ENCODE measurements around the gene GPC5.

GPC5 gene

GRCh38 chr13:91454666-91455065, 56.2 kb downstream of the GPC5 start:
- DNase-seq (ENCODE audit: low read depth in 2 of 2): no peak

- DNase-seq (ENCODE audit: low read depth in 2 of 2): no peak
Measured at GRCh38 chr13:91456837-91457236, 58.4 kb downstream of the GPC5 start.

GRCh38 chr13:91459485-91459884, 61.1 kb downstream of the GPC5 start:
- DNase-seq (ENCODE audit: low read depth in 2 of 2): no peak

GRCh38 chr13:91464336-91464735, 65.9 kb downstream of the GPC5 start:
- no peak for DNase-seq (ENCODE audit: low read depth in 2 of 2)

- DNase-seq (ENCODE audit: low read depth in 2 of 2): no peak
Measured at GRCh38 chr13:91467236-91467635, 68.8 kb downstream of the GPC5 start.

- DNase-seq (ENCODE audit: low read depth in 2 of 2): peak in 1 of 2 experiments; percentile 3
Measured at GRCh38 chr13:91468301-91468700, 69.9 kb downstream of the GPC5 start.

- DNase-seq (ENCODE audit: low read depth in 2 of 2): no peak
Measured at GRCh38 chr13:91470084-91470621, 71.7 kb downstream of the GPC5 start.

- no peak for DNase-seq (ENCODE audit: low read depth in 2 of 2)
Measured at GRCh38 chr13:91470681-91471080, 72.3 kb downstream of the GPC5 start.

- no peak for DNase-seq (ENCODE audit: low read depth in 2 of 2)
Measured at GRCh38 chr13:91482427-91482826, 84.0 kb downstream of the GPC5 start.

GRCh38 chr13:91491980-91492379, 93.6 kb downstream of the GPC5 start:
- DNase-seq (ENCODE audit: low read depth in 2 of 2): no peak

GRCh38 chr13:91493442-91493841, 95.0 kb downstream of the GPC5 start:
- no peak for DNase-seq (ENCODE audit: low read depth in 2 of 2)

GRCh38 chr13:91498298-91498697, 99.9 kb downstream of the GPC5 start:
- no peak for DNase-seq (ENCODE audit: low read depth in 2 of 2)

- DNase-seq (ENCODE audit: low read depth in 2 of 2): no peak
Measured at GRCh38 chr13:91504216-91504615, 105.8 kb downstream of the GPC5 start.

GRCh38 chr13:91506759-91507158, 108.3 kb downstream of the GPC5 start:
- no peak for DNase-seq (ENCODE audit: low read depth in 2 of 2)

GRCh38 chr13:91510058-91510457, 111.6 kb downstream of the GPC5 start:
- DNase-seq (ENCODE audit: low read depth in 2 of 2): no peak

GRCh38 chr13:91513790-91514189, 115.4 kb downstream of the GPC5 start:
- DNase-seq (ENCODE audit: low read depth in 2 of 2): no peak

GRCh38 chr13:91516799-91517198, 118.4 kb downstream of the GPC5 start:
- DNase-seq (ENCODE audit: low read depth in 2 of 2): no peak

GRCh38 chr13:91520952-91521351, 122.5 kb downstream of the GPC5 start:
- DNase-seq (ENCODE audit: low read depth in 2 of 2): no peak

GRCh38 chr13:91523116-91523515, 124.7 kb downstream of the GPC5 start:
- DNase-seq (ENCODE audit: low read depth in 2 of 2): peak; percentile 4 to 10

- DNase-seq (ENCODE audit: low read depth in 2 of 2): no peak
Measured at GRCh38 chr13:91526543-91527033, 128.2 kb downstream of the GPC5 start.

GRCh38 chr13:91529739-91530482, 131.5 kb downstream of the GPC5 start:
- DNase-seq (ENCODE audit: low read depth in 2 of 2): no peak

GRCh38 chr13:91531646-91532045, 133.2 kb downstream of the GPC5 start:
- DNase-seq (ENCODE audit: low read depth in 2 of 2): no peak

GRCh38 chr13:91533354-91533753, 134.9 kb downstream of the GPC5 start:
- DNase-seq (ENCODE audit: low read depth in 2 of 2): no peak

GRCh38 chr13:91534996-91535395, 136.6 kb downstream of the GPC5 start:
- no peak for DNase-seq (ENCODE audit: low read depth in 2 of 2)

Measured in fibroblast of skin of left quadriceps (primary cell).